CD14-positive monocyte (primary cell): ENCODE data around the gene VPS33A. TPM values are rescaled to one million over a fixed set of nuclear protein-coding genes. Genes with fewer than 3 reads are reported as not detected.
A peak's percentile ranks its signal among the peaks of the same experiment; 100 is the strongest.

Experiments used
- DNase-seq, 3 donors: peaks; one replicate each; pipeline ENCODE4 v3.0.0-alpha.2; 2011 to 2022
- H2AFZ ChIP-seq: 2 replicates; pipeline ENCODE4 v1.6.0; 2012; ENCODE audit warnings: mild to moderate bottlenecking, low read depth, low read length, inconsistent platforms; ENCODE audit not compliant: insufficient read depth, poor library complexity, severe bottlenecking
- H3K27ac ChIP-seq, 2 donors: 1 replicate in 1 of 2; 2 replicates in 1 of 2; pipeline ENCODE4 v1.5.1; 2012 to 2013; ENCODE audit warnings: low read length in 2 of 2, control low read depth in 1 of 2, inconsistent platforms in 1 of 2, low read depth in 1 of 2, mild to moderate bottlenecking in 1 of 2
- H3K27me3 ChIP-seq, 2 donors: one replicate each; pipeline versions ENCODE4 v1.6.0 to v1.6.1; 2011 to 2013; ENCODE audit warnings: low read length in 2 of 2; ENCODE audit not compliant: control insufficient read depth in 2 of 2, insufficient read depth in 2 of 2
- H3K36me3 ChIP-seq, 2 donors: replicated peaks in 1 of 2; 1 replicate in 1 of 2; 2 replicates in 1 of 2; pipeline versions ENCODE4 v1.5.1 to v1.6.1; 2012 to 2013; ENCODE audit warnings: low read length in 2 of 2, control low read depth in 1 of 2, inconsistent platforms in 1 of 2, mild to moderate bottlenecking in 1 of 2; ENCODE audit not compliant: insufficient read depth in 2 of 2, control insufficient read depth in 1 of 2
- H3K4me1 ChIP-seq, 2 donors: 1 replicate in 1 of 2; 2 replicates in 1 of 2; pipeline versions ENCODE4 v1.5.1 to v1.6.1; 2012 to 2013; ENCODE audit warnings: low read length in 2 of 2, control low read depth in 1 of 2, inconsistent platforms in 1 of 2, mild to moderate bottlenecking in 1 of 2, moderate library complexity in 1 of 2; ENCODE audit not compliant: insufficient read depth in 2 of 2, control insufficient read depth in 1 of 2
- H3K4me2 ChIP-seq: replicated peaks from 2 replicates; pipeline ENCODE3; 2012; ENCODE audit warnings: low read length, moderate library complexity, mild to moderate bottlenecking; ENCODE audit not compliant: poor library complexity, severe bottlenecking; ENCODE audit errors: extremely low read depth
- H3K4me3 ChIP-seq, 3 experiments: fragments of 200-600 bp in 1 of 3; sonication (generic) in 1 of 3; replicated peaks in 1 of 3; 1 replicate in 2 of 3; 2 replicates in 1 of 3; pipeline ENCODE4 v1.5.1; 2011 to 2013; ENCODE audit warnings: low read length in 3 of 3, mild to moderate bottlenecking in 3 of 3, control low read depth in 2 of 3, low read depth in 2 of 3, inconsistent platforms in 1 of 3, moderate library complexity in 1 of 3
- H3K79me2 ChIP-seq: 2 replicates; pipeline ENCODE4 v1.6.0; 2012; ENCODE audit warnings: mild to moderate bottlenecking, control low read depth, inconsistent platforms, low read length, moderate library complexity; ENCODE audit not compliant: insufficient read depth
- H3K9ac ChIP-seq: 2 replicates; pipeline ENCODE4 v1.6.0; 2017; ENCODE audit warnings: low read length, mild to moderate bottlenecking; ENCODE audit not compliant: insufficient read depth, poor library complexity, severe bottlenecking
- H3K9me3 ChIP-seq, 2 donors: replicated peaks in 1 of 2; 1 replicate in 1 of 2; 2 replicates in 1 of 2; pipeline versions ENCODE4 v1.5.1 to v1.6.1; 2012 to 2013; ENCODE audit warnings: low read length in 2 of 2, control low read depth in 1 of 2; ENCODE audit not compliant: control insufficient read depth in 1 of 2, insufficient read depth in 1 of 2
- H4K20me1 ChIP-seq: 2 replicates; pipeline ENCODE4 v1.6.0; 2012; ENCODE audit warnings: mild to moderate bottlenecking, low read length, control low read depth, moderate library complexity; ENCODE audit not compliant: insufficient read depth
- H3K27ac Mint-ChIP-seq, 7 donors: one replicate each; pipeline ENCODE4 v1.8.0; 2020; ENCODE audit warnings: mild to moderate bottlenecking in 7 of 7, mixed read lengths in 7 of 7, moderate library complexity in 6 of 7, inconsistent platforms in 2 of 7
- H3K27me3 Mint-ChIP-seq, 3 donors: one replicate each; pipeline ENCODE4 v1.8.0; 2021 to 2022; ENCODE audit warnings: low read depth in 3 of 3, mild to moderate bottlenecking in 3 of 3, mixed read lengths in 3 of 3, moderate library complexity in 3 of 3, inconsistent platforms in 1 of 3
- H3K36me3 Mint-ChIP-seq, 2 donors: one replicate each; pipeline ENCODE4 v1.8.0; 2020; ENCODE audit warnings: mixed read lengths in 2 of 2, inconsistent platforms in 1 of 2, mild to moderate bottlenecking in 1 of 2
- H3K4me1 Mint-ChIP-seq: one replicate; pipeline ENCODE4 v1.8.0; 2020; ENCODE audit warnings: mild to moderate bottlenecking, mixed read lengths
- H3K4me3 Mint-ChIP-seq, 2 donors: one replicate each; pipeline ENCODE4 v1.8.0; 2020; ENCODE audit warnings: mild to moderate bottlenecking in 2 of 2, mixed read lengths in 2 of 2, moderate library complexity in 1 of 2
- H3K9me3 Mint-ChIP-seq, 7 donors: one replicate each; pipeline ENCODE4 v1.8.0; 2020 to 2022; ENCODE audit warnings: mixed read lengths in 7 of 7, mild to moderate bottlenecking in 6 of 7, moderate library complexity in 6 of 7, inconsistent platforms in 2 of 7
- WGBS: methylation state at CpG from one replicate; pipeline ENCODE4 v1.1.5; 2013; ENCODE audit warnings: missing lambda C conversion rate; ENCODE audit not compliant: insufficient coverage; 5-methylcytosine and 5-hydroxymethylcytosine counted together
- intact Hi-C, 2 donors: fragments of 100-400 bp; cut with micrococcal nuclease; formaldehyde crosslinking; loops; one replicate each; pipeline versions ENCODE4 v1.15.0 to v1.15.1; 2023
- polyA plus RNA-seq, 3 donors: library from polyadenylated mRNA; depleted of rRNA in 1 of 3; unstranded in 2 of 3; stranded (reverse) in 1 of 3; fragments of 300-500 nt in 2 of 3; fragments of >200 nt in 1 of 3; fragmentation: Illumina TruSeq in 2 of 3; gene quantifications; 1 replicate in 2 of 3; 2 replicates in 1 of 3; pipeline ENCODE4 v1.2.3, GENCODE V29; 2012 to 2021
- small RNA-seq: library from RNA; depleted of rRNA; stranded (forward); fragments of <200 nt; gene quantifications from one replicate; pipeline ENCODE3, GENCODE V24; 2012; ENCODE audit warnings: low read depth; ENCODE audit not compliant: insufficient read length
- TF ChIP-seq, protein P1 (sequence below): fragments of 200-600 bp; IDR thresholded peaks from one replicate; pipeline ENCODE4 v1.8.0; 2022; ENCODE audit warnings: antibody characterized with exemption, mild to moderate bottlenecking

VPS33A gene
- polyA plus RNA-seq, 3 donors = 15.3 to 33.1 (median 32.9) TPM

DNA sequence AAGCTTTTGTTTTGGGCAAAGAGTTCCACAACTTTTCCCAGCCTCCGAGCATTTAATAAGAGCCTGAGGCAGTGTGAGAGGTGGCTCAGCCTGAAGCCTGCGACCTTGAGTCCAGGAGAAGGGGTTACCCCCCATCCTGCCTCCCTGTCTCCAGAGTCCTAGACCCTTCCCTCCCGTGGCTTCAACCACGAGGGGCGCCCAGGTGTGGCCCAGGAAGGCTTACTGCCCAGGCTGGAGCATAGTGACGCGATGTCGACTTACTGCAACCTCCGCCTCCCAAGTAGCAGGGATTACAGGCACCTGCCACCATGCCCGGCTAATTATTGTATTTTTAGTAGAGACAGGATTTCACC, 82.7 kb downstream of the VPS33A start:
- Mint-ChIP-seq H3K4me3 (peak overlapping the region; percentile 82 to 94), H3K27ac (no peak overlapping the region)

DNA sequence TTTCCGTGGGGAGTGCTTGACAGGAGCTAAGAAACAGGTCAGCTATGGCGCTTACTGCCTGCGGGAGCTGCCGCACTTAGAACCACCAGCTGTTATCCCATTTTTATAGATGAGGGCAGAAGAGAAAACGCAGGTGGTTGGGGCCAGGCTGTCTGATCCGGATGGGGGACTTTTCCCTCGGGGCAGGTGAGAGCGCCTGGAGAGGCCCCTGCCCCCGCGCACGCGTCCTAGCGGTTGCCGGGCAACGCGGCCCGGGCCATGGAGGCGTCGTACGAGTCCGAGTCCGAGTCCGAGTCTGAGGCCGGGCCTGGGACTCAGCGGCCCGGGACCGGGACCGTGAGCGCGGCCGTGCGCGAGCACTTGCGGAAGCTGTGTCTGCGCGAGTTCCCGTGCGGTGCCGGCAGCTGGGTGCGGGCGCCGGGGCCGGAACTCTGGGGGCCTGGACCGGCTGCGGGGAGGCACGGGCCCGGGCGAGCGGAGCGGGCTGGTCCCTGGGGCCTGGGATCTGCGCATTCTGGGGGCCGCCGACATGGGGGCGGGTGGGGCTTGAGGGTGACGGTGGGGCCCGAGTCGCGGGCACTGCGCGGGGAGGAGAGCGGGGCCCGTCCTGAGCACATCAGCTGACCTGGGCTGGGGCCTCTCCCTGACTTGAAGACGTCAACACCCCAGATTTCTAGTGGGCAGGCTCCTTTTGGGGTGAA, 83.3 kb downstream of the VPS33A start, which contains the start of gene LRRC43:
TSS of gene LRRC43 (plus strand) at position 237 of the 701 bp plus-strand sequence. CDS start at position 259, 22 bp downstream.
- peak within 1 kb of the TSS; percentile 87 for H2AFZ ChIP-seq
- Mint-ChIP-seq H3K4me3 (peak within 1 kb of the TSS; percentile 82 to 94), H3K9me3 (peaks cover 0 to 3% (median 0%) of the 10 kb centered on the region in 7 donors), H3K36me3 (peaks cover 0 to 3% of the 10 kb centered on the region in 2 donors), H3K27ac (peak within 1 kb of the TSS in 2 of 7 donors; percentile 25 to 78), H3K4me1 (peaks cover 26% of the 10 kb centered on the region), H3K27me3 (peaks cover 18 to 34% (median 29%) of the 10 kb centered on the region in 3 donors)
- H3K27ac ChIP-seq = no peak within 1 kb of the TSS
- peak; percentile 34 to 57 (median 43) for DNase-seq
- intact Hi-C loops = no loop called here
- TF ChIP-seq, protein P1, sequence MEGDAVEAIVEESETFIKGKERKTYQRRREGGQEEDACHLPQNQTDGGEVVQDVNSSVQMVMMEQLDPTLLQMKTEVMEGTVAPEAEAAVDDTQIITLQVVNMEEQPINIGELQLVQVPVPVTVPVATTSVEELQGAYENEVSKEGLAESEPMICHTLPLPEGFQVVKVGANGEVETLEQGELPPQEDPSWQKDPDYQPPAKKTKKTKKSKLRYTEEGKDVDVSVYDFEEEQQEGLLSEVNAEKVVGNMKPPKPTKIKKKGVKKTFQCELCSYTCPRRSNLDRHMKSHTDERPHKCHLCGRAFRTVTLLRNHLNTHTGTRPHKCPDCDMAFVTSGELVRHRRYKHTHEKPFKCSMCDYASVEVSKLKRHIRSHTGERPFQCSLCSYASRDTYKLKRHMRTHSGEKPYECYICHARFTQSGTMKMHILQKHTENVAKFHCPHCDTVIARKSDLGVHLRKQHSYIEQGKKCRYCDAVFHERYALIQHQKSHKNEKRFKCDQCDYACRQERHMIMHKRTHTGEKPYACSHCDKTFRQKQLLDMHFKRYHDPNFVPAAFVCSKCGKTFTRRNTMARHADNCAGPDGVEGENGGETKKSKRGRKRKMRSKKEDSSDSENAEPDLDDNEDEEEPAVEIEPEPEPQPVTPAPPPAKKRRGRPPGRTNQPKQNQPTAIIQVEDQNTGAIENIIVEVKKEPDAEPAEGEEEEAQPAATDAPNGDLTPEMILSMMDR = no peak
- H3K79me2 ChIP-seq = no peaks in the 10 kb centered on the region
- no peaks in the 10 kb centered on the region for H3K9me3 ChIP-seq
- H3K27me3 ChIP-seq = peaks cover 0 to 9% of the 10 kb centered on the region in 2 donors
- no peaks in the 10 kb centered on the region for H4K20me1 ChIP-seq
- H3K4me2 ChIP-seq = peak within 1 kb of the TSS; percentile 89
- H3K36me3 ChIP-seq = no peaks in the 10 kb centered on the region
- WGBS = under 1% methylated on average over 50 of the region's 63 CpGs
- peaks cover 18 to 19% of the 10 kb centered on the region in 2 donors for H3K4me1 ChIP-seq
- peak within 1 kb of the TSS; percentile 73 for H3K9ac ChIP-seq
- peak within 1 kb of the TSS; percentile 33 to 79 (median 46) for H3K4me3 ChIP-seq

More for the DNA sequence above, 82.7 kb downstream of the VPS33A start:
- H3K27me3 Mint-ChIP-seq = peaks cover 17 to 34% (median 29%) of the 10 kb centered on the region in 3 donors
- intact Hi-C loops = no loop called here
- 80% methylated on average over 7 of the region's 10 CpGs for WGBS
- Histone ChIP-seq H3K9ac (peak overlapping the region; percentile 73), H3K79me2 (no peaks in the 10 kb centered on the region), H3K36me3 (no peaks in the 10 kb centered on the region), H3K4me1 (peaks cover 18 to 19% of the 10 kb centered on the region in 2 donors), H3K9me3 (no peaks in the 10 kb centered on the region), H3K4me2 (peak overlapping the region; percentile 89), H2AFZ (peak overlapping the region; percentile 87), H4K20me1 (no peaks in the 10 kb centered on the region), H3K27me3 (peaks cover 0 to 9% of the 10 kb centered on the region in 2 donors), H3K27ac (no peak overlapping the region), H3K4me3 (peak overlapping the region; percentile 30 to 79 (median 33))
- peaks cover 26% of the 10 kb centered on the region for H3K4me1 Mint-ChIP-seq
- no peak for DNase-seq
- TF ChIP-seq, protein P1 = no peak
- peaks cover 0 to 3% of the 10 kb centered on the region in 2 donors for H3K36me3 Mint-ChIP-seq
- H3K9me3 Mint-ChIP-seq = peaks cover 0 to 3% (median 0%) of the 10 kb centered on the region in 7 donors

Small RNA genes within 50 kb of the gene (small RNA-seq; reads per million reads assigned to genes)
- gene DIABLO = not detected

Other genes with a start within 250 kb of the VPS33A start
- under 1 TPM; 0.34 to 0.79 (median 0.56) TPM for gene BCL7A, start 244.6 kb downstream of the VPS33A start, polyA plus RNA-seq
- 10 to 100 TPM in 1 of 3 donors, 1 to 10 TPM in 2; 4.5 to 44.8 (median 4.6) TPM for gene MLXIP, start 187.7 kb downstream of the VPS33A start, polyA plus RNA-seq
- gene IL31, start 92.3 kb downstream of the VPS33A start, polyA plus RNA-seq = not detected
- under 1 TPM in 1 of 3 donors, not detected in 2; 0.19 TPM for gene LRRC43, start 83.4 kb downstream of the VPS33A start, polyA plus RNA-seq
- gene B3GNT4, start 62.8 kb downstream of the VPS33A start, polyA plus RNA-seq = not detected
- 10 to 100 TPM; 33.5 to 55.9 (median 51.3) TPM for gene DIABLO, start 40.4 kb downstream of the VPS33A start, polyA plus RNA-seq
- 10 to 100 TPM in 2 of 3 donors, 1 to 10 TPM in 1; 6.7 to 50.9 (median 12.9) TPM for gene CLIP1, start 156.2 kb upstream of the VPS33A start, polyA plus RNA-seq
- gene ZCCHC8, start 234.4 kb upstream of the VPS33A start, polyA plus RNA-seq = 10 to 100 TPM in 1 of 3 donors, 1 to 10 TPM in 2; 2.5 to 25.4 (median 5.4) TPM